Occipital lobe (tissue), 2 donors: ENCODE data around the gene UBA7. TPM values are rescaled to one million over a fixed set of nuclear protein-coding genes. Genes with fewer than 3 reads are reported as not detected.
A peak's percentile ranks its signal among the peaks of the same experiment; 100 is the strongest.
"Not testable (repeated sequence)": the region's sequence is repeated elsewhere in the genome, so short reads cannot be mapped to it uniquely, and the experiment has no call there.

Source experiments
- DNase-seq: peaks from one replicate; lab custom pipeline; 2025; lab: John Stamatoyannopoulos, UW
- total RNA-seq: library from RNA; depleted of rRNA; stranded (reverse); fragments of >200 nt; gene quantifications from one replicate; pipeline ENCODE4 v1.2.3, GENCODE V29; 2014

UBA7 gene
- total RNA-seq, 1 donor from 2014 or later, result 3.4 TPM

GRCh38 chr3:49786357-49787181 lies 27.2 kb downstream of the UBA7 start, which contains the start of gene IP6K1:
Gene IP6K1, minus strand, starts transcription at chr3:49786542. Its CDS starts 38,502 bp downstream, at chr3:49748040.
- DNase-seq, result peak; percentile 100

- peak; percentile 70 for DNase-seq
Observed at GRCh38 chr3:49785565-49786356, 28.0 kb downstream of the UBA7 start.

- not testable (repeated sequence) for DNase-seq
Observed at GRCh38 chr3:49782277-49782676, 31.5 kb downstream of the UBA7 start.

- no peak for DNase-seq
Observed at GRCh38 chr3:49781415-49782199, 32.1 kb downstream of the UBA7 start.

GRCh38 chr3:49780975-49781365 lies 32.8 kb downstream of the UBA7 start:
- not testable (repeated sequence) for DNase-seq

- DNase-seq, result no peak
Observed at GRCh38 chr3:49780080-49780974, 33.4 kb downstream of the UBA7 start.

GRCh38 chr3:49779358-49780079 lies 34.2 kb downstream of the UBA7 start:
- DNase-seq, result no peak

GRCh38 chr3:49776101-49776500 lies 37.7 kb downstream of the UBA7 start:
- DNase-seq, result not testable (repeated sequence)

GRCh38 chr3:49775538-49775937 lies 38.2 kb downstream of the UBA7 start:
- peak; percentile 50 for DNase-seq

GRCh38 chr3:49772703-49773102 lies 41.0 kb downstream of the UBA7 start:
- DNase-seq, result no peak

- DNase-seq, result no peak
Observed at GRCh38 chr3:49771340-49771938, 42.3 kb downstream of the UBA7 start.

- no peak for DNase-seq
Observed at GRCh38 chr3:49769926-49770325, 43.8 kb downstream of the UBA7 start.

GRCh38 chr3:49769286-49769915 lies 44.4 kb downstream of the UBA7 start:
- DNase-seq, result no peak

- DNase-seq, result no peak
Observed at GRCh38 chr3:49763981-49764380, 49.8 kb downstream of the UBA7 start.

- DNase-seq, result no peak
Observed at GRCh38 chr3:49761661-49762060, 52.1 kb downstream of the UBA7 start.

- no peak for DNase-seq
Observed at GRCh38 chr3:49759226-49759625, 54.5 kb downstream of the UBA7 start.

- DNase-seq, result no peak
Observed at GRCh38 chr3:49757197-49757596, 56.6 kb downstream of the UBA7 start.

- no peak for DNase-seq
Observed at GRCh38 chr3:49756036-49756435, 57.7 kb downstream of the UBA7 start.
